Daoy (cell line): ENCODE data around the gene TENT5A. TPM values are rescaled to one million over a fixed set of nuclear protein-coding genes. Genes with fewer than 3 reads are reported as not detected.

Experiments used
- DNase-seq: peaks from one replicate; pipeline ENCODE4 v3.0.0-alpha.2; 2015; ENCODE audit warnings: low read depth
- total RNA-seq: library from RNA; depleted of rRNA; stranded (reverse); fragments of >200 nt; shearing (Covaris generic); gene quantifications from 2 replicates; pipeline ENCODE4 v1.2.3, GENCODE V29; 2014

The TENT5A gene
- total RNA-seq, 1 experiment from 2014 or later: 13.0 TPM

DNA sequence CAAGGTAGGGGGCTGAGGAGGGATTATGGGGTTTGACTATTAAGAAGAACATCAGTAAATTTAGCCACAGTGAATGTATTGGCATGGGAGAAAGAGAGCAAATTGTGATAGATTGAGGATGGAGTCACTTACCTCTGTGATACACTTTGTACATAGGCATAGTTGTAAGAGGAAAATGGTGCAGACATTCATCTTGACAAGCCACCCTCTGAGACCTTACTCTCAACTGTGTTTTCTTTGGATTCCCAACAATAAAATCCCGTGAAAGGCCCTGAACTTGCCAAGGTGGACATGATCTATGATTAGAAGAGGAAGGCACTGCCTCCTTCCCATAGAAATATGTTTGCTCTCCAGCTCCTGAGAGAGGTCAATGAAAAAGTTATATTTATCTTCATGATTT lies 18.6 kb upstream of the TENT5A start:
- no peak for DNase-seq

DNA sequence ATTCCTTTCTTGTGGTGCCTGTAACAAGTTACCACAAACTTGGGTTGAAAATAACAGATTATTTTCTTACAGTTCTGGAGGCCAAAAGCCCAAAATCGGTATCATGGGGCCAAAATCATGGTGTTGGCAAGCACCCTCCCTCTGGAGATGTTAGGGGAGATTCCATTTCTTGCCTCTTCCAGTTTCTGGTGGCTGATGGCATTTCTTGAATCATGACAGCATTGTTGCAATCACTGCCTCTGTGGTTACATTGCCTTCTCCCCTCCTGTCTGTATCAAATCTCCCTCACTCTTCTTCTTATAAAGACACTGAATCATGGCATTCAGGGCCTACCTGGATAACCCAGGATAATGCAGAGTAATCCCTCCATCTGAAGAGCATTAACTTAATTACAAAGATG lies 17.9 kb upstream of the TENT5A start:
- DNase-seq: no peak

DNA sequence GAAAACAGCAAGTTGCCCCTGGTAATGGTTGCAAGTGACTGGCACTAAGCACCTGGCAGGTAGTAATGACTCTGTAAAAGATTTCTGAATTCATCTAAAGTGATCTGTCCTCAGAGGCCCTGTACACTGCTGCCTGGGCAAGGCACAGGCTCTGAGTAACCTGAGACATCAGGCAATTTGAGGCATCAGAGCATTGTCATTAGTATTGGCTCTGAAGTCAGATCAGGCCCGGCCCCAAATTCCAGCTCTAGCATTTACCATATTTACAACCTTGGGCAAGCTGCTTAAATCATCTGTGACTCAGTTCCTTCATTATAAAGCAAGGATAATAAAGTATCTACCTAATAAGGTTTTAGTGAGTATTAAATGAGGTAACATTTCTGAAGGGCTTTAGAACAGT lies 17.3 kb upstream of the TENT5A start:
- DNase-seq: no peak

DNA sequence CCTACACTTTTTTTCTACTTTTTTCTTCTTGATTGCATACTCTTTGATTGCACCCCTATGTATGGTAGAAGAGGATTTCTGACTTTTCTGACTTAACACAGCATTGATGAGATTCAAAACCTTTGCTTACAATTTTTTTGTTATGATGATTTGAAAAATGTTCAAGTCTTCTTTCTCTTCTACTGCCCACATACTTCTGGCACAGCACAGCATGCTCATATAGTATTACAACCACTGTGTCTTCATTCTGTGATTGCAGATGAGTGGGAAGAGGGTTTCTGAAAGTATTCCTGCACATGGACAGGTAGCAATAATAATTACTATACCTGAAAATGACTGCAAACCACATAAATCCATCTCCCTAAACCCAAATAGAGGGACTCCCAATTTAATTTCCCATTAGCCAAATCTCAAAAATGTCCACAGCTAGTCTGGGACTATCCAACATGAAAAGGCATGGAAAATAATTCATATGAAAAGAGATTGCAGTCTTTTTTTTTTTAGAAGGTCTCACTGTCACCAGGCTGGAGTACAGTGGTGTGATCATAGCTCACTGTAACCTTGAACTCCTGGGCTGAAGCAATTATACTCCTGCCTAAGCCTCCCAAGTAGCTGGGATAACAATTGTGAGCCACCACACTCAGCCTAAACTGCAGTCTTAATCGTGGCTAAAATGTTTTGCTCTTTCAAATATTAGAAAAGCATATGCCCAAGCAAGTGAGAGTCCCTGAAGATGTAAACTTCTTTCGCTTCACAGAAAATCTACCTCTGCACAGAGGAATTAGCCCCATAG lies 15.9 kb upstream of the TENT5A start:
- DNase-seq: no peak

DNA sequence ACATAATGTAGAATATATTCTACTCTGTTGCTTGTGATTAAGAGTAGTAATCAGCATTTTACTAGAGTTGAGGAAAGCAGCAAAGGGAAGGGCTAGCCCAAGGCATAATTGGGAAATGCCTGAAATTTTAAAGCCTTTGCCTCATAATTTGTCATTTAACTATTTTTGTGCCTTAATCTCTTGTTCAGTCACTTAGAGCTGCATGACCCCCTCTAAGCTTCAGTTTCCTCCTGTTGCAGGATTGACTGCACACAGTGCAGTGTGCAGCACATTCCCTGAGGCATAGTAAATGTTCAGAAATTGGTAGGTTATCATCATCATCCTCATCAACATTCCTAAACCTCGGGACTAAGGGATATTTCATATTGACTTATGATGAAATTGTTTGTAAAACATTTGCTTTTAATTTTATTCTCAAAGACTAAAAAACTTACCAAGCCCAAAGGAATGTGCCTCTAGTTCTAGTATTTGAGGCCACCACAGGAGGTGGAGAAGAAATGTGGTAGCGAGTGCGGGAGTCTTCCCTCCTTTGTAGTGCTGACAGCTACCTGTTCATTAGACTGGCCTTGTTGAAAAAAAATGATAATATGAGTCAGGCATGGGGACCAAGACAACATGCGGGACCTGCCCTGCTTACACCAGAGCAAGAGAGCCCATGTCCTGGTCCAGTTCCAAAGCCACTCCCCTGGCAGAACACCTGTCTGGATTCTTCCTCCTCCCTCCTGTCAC lies 14.8 kb upstream of the TENT5A start:
- no peak for DNase-seq

DNA sequence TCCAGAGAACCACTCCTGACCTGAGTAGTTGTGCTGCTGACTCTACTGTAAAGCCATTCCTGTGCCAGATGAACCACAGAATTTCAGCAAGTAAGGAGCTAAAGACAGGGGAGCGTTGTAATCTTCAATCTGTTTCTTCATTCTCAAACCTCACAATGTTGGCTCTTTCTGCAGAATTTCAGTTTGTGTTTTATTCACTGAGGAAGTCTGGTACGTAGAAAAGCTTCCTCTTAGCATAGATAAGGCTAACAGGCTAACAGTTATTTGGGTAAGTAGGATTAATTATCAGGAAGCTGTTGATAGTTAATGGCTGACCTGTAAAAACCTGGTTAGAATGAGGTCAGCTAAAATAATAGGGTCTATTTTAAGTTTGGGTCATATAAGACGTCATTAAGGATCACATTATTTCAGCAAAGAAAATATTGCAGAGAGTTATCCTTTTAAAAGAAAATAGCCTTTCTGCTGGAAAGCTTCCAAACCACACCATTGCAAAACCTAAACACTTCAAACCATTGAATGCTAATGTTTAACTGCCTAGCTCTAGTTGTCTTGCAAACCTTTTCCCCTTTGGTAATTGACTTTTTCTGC lies 14.1 kb upstream of the TENT5A start:
- peak; percentile 64 for DNase-seq

DNA sequence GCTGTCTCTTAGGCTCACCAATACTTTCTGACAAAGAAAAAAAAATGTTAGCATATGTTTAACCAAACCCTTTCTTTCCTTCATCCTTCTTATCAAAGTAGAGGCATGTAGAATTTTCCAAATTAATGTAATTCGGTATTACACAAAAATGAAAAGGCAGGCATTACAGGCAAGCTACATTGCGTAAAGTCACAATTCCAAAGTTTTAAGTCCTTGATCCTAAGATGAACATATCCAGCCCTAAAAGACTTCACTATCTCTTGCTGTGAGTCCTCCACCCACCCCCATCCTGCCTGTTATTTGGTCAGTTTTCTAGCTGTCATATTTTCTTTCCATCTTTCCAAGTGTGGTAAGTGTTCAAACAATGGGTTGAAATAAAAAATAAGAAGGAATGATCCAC lies 12.1 kb upstream of the TENT5A start:
- no peak for DNase-seq

DNA sequence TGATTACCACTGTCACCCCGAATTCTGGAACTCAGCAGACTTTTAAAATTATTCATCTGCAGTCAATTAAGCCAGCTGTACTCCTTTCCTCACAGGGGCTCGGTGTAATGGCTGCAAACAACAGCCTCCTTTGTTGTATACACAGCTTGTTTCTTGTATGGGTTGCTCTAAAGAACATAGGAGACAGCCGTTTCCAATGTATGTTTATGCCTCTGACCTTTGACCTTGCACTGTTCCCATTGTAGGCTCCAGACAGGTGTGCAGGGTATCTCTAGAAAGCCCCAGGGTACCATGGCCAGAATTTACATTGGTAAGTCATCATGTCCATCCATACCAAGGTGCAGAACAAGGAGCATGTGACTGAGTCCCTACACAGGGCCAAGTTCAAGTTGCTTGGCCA lies 11.5 kb upstream of the TENT5A start:
- no peak for DNase-seq

DNA sequence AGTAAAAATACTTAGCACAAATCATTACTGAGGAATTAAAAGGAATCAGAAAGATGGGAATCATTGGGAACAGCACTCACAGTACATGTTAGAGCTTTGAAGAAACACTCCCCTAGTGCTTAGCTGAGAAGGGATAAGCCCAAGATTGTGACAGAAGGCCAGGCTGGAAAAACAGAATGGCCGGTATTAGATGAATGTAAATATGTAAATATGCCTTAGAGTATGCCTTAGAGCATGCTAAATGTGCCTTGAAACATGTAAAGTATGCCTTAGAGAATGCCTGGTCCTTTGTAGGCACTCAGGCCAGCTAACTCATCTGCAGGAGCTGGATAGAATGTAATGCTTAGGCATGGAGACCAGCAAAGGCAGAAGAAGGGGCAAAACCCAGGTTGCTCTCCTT lies 10.6 kb upstream of the TENT5A start:
- no peak for DNase-seq

DNA sequence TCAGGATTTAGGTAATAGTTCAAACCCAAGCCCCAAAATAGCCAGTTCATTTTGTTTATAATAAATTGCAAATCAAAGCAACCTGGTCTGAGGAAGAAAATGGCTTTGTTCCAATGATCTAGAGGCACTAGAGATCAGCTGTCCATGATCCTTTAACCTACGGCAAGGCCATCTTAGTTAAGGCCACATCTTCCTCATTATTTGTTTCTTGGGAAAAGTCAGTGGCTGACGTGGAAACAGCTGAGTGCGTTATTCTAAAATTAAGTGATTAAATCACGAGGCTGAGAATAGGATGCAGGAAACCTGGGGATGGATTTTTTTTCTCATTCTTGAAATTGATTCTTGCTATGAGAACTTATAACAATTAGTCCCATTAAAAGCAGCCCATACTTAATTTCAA lies 10.1 kb upstream of the TENT5A start:
- DNase-seq: no peak

DNA sequence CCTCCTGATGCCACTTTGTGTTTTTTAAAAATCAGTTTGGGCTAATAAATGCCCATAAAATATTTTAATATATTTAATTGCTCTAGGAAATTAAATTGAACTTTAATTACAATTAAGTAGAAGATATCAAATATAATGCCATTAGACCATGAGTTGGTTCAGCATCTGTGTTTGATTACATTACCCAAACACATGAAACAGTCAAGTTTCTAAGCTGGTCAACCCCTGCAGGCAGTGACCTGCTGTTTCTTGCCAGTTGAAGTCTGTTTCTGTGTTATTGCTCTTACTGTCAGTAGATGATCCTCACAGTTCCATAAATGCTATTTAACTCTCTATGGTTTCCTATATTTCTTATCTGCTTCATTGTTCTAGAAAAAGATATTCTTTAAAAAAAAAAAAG lies 9.7 kb upstream of the TENT5A start:
- no peak for DNase-seq

DNA sequence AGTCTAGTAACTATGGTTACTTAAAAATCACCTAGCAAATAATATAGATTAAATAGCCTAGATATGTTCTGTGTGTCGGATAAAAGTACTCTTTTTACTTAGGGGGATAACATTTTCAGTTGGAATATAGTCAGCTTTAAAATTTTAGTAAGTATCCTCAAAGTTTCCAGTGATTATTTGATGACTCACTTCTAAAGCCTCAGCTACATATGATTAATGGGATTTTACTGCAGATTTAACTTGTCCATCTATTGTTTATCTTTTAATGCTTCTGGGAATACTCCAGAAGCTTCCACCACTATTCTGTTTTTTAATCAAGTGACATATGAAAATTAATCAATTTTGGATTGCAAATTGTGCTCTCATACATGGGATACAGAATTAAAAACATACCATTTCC lies 8.7 kb upstream of the TENT5A start:
- DNase-seq: no peak

DNA sequence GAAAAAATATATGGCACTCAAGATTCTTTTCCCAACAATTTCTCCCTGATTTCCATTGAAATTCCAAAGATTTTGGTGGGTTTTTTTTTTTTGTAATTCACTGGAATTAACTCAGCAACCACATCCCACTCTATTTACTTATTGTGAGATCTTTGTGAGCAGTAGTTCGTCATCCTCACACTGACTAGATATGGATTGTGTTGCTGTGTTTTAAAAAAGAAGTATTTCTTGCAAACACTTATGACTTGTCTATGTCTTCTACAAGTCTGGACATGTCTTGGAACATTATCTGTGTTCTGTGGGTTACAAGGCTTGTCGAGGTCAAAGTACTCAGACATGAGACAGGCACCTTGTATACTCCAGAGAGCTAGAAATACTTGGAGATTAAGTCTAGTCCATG lies 7.3 kb upstream of the TENT5A start:
- no peak for DNase-seq

DNA sequence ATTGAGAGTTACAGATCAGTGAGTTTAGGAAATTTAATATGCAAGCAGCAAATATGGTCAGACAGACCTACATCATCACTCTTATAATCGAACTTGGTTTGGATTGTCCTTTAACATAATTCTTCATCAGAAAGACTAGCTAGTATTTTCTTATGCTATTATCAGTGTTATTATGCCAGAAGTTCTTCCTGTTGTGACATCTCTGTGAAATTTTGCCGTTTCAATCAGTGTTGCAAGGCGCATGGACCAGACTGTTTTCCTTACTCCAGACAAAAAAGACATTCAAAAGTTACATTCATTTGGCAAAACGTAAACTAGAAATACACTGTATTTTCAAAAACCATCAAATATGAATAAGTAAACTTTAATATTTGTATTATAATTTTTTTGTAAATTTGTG lies 5.7 kb upstream of the TENT5A start:
- no peak for DNase-seq

DNA sequence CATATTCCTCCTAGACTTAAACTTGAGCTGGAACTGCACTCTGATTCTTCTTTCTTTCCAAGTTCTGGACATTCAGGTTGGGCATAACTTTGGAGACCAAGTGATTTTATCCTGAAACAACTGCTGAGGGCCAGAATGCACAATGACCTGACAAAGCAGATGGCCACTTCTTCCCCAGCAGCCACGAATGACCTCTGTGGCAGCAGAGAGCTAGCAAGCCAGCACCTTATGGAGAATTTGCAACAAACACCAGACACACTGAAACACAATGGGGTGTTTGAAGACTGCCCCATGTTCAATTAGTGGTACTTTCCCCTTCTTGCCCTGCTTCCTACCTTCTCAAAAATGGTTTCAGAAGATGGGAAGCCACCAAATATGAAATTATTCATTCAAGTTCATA lies 4.2 kb upstream of the TENT5A start:
- no peak for DNase-seq

DNA sequence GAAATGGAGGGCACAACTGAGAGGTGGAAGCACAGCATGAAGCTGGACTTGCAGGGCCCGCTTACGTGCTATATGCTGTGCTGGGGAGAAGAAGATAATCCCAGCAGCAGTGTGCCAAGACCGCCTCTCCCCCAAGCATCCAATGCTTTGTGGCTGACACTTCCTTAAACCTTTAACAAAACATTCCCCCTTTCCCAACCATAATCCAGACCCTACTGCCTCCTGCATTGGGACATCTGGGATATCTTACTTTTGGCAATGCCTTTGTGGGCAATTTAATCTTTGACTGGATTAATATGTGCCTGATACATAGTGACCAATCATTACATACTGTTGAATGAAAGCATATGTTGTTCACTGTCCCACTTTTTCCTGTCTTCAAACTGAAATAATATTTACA lies 3.1 kb upstream of the TENT5A start:
- DNase-seq: no peak

DNA sequence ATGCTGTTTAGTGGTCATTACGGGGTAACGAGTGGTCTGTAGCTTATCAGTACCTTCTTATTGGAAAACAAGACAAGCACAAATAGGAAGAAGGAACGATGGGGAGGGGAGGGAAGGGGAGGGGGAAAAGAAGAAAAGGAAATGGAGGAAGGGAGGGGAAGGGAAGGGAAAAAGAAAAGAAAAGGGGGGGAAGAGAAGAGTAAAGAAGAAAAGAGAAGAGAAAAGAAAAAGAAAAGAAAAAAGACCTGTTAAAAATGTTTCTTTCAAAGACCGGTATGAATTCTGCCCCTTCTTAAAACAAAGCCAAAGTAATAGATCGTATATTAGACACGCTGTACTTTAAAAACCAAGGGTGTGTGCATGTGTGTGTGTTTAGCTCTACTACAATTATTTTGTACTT lies 2.4 kb upstream of the TENT5A start:
- no peak for DNase-seq

DNA sequence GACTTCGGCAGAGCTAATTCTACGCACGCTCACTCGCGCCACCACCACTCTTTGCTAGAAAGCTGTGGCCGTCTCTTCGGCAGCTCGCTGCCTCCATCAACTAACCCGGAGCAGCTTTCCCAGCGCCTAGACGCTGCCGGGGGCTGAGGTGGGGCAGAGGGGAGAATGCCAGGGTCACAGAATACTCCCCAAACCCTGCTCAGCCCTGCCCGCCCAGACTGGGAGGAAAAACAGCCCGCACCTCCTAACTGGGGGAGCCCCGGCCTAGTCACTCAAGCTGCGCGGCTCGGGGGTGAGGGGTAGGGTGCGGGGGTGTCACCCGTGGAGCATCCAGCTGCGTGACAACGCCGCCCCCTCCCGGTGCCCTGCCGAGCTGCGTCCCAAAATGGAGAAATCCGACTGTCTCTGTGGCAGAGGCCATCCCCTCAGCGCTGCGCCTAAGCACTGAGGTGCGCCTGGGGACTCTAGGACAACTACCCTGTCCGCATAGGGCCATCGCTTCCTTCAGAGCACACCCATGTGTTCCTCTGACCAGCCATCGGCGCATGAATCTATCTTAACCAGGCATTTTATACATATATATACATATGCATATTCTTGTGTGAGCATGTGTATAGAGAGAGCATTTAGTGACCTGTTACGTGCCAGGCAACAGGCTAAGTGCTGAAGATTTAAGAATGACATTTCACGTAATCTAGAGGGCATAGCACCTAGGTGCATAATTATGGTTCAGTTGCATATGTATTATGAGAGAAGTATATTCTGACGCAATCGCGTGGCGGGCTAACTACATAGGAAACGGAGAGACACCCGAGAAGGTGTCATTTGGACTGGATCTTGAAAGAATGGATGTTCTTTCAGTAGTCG lies 1.5 kb upstream of the TENT5A start:
- DNase-seq: peak; percentile 79

DNA sequence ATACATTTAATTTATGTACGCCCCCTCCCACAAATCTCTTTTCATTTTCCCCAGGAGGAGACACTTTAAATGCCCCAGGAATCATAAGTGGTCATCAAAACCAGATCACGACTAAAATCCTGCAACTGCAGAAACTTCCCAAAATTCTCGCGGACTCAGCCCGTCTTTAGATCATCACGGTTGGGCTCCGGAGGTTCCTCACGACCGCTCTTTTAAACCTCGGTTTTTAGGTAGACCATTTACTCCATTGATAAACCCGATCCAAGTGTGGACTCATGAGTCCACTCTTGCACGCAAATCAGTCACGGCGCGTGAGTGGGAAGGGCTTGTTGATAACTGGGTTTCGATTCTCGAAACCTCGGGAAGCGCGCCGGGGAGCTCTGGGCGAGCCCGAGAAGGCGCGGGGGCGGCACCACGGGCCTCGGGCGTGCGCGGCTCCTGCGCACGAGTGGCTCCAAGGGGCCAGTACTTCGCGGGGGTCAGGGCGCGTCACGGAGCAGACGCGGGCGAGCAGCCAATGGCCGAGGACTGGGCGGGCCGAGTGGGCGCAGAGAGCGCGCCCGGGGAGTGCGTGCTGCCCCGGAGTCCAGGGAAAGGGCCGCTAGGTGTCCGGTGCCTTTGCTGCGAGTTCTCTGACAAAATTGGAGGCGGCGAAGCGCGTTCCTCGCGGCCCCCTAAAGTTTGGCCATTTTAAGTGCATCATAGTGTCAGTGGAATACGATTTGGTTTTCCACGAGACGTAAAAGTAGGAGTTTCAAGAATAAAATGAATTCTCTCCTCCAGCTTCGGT lies 635 bp upstream of the TENT5A start:
- DNase-seq: peak; percentile 94

DNA sequence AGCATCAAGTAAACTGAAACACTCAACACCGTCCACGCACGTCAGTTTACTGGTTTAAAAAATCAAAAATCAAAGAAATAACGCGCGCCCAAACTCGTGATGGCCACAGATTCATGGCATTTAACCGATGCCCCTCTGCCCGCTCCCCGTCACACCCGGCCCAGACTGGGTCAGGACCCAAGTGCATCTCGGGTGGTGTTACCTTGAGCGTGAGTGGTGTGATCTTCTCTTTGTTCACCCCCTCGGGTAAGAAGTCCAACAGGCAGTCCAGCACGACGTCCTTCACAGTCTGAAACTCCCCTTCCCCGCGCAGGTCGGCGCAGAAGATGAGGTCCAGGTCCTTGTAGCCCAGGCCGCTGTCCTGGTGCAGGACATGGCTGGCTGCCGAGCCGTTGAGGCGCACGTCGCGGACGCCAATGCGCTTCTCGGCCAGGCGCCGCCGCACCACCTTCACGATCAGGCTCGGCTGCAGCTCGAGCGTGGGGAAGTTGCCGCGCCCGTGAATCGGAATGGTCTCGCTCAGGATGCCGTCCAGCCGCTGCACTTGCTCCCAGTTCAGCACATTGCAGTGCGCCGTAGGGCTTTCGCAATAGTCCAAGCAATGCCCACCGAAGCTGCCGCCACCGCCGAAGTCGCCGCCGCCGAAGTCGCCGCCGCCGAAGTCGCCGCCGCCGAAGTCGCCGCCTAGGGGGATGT lies 945 bp downstream of the TENT5A start:
- peak; percentile 73 for DNase-seq
